ENCODE measurements around the gene SLC6A8.
A peak's percentile ranks its signal among the peaks of the same experiment; 100 is the strongest.

Gene SLC6A8

DNA sequence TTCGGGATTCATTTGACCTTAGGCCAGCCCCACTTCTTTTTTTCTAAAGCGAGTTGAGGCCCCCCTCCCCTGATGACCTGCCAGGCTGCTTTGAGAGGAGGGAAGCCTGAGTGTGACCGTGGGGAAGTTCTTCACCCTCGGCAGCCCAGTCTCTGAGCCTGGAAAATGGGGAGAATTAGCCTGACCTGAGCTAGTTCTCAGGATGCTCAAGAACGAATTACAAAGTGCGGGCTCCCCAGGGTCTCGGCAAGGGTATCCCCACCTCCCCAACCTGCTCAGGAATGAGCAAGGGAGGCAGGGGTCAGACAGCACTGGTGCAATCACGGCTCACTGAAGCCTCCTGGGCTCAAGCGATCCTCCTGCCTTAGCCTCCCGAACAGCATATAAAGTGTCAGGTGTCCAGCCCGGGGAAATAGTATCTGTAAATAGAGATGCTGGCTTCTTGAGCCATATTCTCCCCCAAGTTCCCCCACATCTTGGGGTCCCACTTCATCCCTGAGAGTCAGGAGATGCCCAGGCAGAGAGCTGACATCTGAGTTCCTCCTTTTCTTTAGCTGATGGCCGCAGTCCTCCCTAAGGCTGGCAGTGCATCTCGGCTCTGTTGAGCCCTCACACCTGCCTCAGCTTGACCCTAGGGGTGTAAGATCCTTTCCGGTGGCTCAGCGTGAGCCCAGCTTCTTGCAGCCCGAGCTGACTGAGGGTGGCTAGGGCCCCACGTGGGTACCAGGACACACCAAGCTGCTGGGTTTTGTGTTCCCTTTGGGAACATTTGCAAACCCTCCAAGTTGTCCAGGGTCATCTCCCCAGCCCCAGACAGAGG lies 39.2 kb upstream of the SLC6A8 start:
- no peak for DNase-seq (ENCODE audit: low read depth)

DNA sequence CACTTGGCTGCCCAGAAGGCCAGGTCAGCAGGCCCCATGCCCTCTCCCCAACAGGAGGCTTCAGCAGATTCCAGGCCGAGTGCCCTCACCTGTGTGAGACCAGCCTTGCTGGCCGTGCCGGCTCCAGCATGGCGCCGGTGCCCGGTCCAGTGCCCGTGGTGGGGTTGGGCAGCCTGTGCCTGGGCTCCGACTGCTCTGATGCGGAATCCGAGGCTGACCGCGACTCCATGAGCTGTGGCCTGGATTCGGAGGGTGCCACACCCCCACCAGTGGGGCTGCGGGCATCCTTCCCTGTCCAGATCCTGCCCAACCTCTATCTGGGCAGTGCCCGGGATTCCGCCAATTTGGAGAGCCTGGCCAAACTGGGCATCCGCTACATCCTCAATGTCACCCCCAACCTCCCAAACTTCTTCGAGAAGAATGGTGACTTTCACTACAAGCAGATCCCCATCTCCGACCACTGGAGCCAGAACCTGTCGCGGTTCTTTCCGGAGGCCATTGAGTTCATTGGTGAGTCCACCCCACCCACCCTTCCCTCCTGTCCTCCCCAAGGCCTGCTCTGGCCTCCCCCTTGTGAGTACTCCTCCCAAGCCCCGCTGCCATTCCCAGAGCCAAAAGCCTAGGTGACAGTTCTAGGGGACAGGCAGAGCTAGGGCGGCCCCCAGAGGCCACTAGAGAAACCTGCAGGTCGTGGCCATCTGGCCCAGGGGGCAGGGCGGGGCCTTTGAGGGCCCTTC lies 38.4 kb upstream of the SLC6A8 start:
- peak; percentile 39 for DNase-seq (ENCODE audit: low read depth)

DNA sequence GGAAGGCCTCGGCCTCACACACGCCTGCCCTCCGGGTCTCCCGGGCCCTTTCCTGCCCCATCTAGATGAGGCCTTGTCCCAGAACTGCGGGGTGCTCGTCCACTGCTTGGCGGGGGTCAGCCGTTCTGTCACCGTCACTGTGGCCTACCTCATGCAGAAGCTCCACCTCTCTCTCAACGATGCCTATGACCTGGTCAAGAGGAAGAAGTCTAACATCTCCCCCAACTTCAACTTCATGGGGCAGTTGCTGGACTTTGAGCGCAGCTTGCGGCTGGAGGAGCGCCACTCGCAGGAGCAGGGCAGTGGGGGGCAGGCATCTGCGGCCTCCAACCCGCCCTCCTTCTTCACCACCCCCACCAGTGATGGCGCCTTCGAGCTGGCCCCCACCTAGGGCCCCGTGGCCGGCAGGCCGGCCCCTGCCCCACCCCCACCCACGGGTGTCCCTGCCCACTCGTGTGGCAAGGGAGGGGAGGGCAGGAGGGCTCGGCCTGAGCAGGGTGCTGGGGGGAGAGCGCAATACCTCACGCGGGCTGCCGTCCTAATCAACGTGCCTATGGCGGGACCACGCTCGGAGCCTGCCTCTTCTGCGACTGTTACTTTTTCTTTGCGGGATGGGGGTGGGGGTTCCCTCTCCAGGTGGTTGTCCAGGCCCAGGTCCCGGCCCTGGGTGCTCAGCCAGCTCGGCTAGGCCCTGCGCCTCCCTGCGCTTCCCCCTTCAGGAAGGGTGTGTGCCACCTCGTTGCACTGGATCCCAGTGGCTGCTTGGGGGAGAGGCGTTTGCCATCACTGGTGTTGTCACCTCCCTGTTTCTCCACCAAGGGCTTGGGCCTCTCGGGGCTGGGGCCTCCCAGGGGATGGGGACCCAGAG lies 37.6 kb upstream of the SLC6A8 start:
- DNase-seq (ENCODE audit: low read depth): no peak

DNA sequence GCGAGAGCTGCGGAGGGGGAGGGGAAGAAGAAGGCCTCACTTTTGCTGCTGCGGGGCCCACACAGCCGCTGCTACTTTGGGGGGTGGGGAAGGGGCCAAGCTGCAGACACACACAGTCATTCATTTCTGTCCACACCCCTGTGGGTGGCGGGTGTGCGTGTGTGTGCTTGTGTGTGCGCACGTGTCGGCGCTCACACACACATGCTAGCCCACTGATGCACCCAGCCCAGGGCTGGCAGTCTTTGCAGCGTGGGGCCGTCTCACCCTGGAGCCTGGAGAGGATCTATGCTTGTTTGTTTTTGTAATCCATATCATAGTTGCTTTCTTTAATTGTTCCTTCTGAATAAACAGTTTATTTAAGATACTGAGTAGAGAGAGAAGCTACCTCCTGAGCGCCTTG lies 36.8 kb upstream of the SLC6A8 start:
- DNase-seq (ENCODE audit: low read depth): no peak

DNA sequence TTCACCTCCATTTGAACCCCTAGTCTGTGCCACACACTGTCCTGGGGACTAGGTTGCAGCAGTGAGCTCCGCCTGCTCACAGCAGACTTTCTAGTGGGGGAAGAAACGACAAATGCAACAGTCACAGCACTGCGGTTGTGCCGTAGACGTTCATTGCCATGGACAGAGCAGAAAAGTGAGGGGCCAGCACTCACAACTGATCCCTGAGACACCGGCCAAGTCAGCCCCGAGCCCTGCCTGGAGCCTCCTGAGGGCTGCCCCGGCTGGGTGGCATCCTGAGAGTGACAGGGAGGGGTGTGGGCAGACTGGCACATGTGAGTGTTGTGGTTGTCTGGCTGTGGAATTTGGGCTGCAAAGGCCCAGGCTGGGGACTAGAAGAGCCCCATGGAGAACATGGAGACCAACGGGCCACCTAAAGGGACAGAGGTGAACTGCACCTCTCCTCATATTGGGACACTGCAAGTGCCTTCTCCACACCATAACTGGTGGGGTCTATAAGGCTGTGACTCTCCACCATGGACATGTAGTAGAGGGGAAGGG lies 36.1 kb upstream of the SLC6A8 start:
- DNase-seq (ENCODE audit: low read depth): peak; percentile 12

DNA sequence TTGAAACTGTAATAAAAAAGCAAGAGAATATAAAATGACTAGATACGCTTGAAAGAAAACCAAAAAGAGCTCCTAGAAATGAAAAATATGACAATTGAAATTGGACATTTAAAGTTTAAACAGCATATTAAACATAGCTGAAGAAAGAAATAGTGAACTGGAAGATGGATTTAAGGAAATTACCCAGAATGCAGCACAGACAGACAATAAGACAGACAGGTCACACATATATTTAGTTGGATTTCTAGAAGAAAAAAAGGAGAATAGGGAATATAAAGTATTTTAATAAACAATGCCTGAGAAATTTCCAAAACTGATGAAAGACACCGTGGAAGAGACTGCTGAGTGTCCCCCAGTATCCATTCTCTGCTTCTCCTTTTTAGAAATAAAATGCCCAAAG lies 34.2 kb upstream of the SLC6A8 start:
- DNase-seq (ENCODE audit: low read depth): no peak

DNA sequence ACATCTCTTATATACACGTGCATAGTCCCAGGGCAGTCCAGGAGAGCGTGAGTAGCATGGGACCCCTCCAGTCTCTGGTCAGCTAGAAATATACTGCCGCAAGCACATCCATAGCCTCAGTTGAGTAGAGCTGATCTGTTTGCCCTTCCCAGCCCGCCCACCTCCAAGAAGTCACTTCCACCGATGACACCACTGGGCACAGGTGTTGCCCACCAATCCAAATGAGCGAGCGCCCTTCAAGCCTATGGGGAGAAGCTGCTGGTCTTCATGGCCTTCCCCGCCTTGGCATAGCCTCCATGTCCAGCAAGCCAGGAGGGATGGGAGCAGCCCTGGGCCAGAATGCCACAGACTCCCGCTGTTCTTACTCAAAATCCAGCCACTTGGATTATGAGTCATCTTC lies 30.6 kb upstream of the SLC6A8 start:
- no peak for DNase-seq (ENCODE audit: low read depth)

DNA sequence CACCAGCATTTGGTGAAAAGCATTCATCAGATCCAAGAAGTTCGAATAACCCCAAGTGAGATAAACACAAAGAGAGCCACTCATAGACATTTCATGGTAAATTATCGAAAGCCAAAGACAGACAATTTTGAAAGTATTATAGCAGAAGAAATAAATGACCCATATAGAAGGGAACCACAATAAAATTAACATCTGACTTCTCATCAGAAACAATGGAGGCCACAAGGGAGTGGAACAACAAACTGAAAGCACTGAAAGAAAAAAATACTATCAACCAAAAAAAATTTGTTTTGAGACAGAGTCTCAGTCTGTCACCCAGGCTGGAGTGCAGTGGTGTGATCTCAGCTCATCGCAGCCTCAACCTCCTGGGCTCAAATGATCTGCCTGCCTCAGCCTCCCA lies 28.5 kb upstream of the SLC6A8 start:
- no peak for DNase-seq (ENCODE audit: low read depth)

DNA sequence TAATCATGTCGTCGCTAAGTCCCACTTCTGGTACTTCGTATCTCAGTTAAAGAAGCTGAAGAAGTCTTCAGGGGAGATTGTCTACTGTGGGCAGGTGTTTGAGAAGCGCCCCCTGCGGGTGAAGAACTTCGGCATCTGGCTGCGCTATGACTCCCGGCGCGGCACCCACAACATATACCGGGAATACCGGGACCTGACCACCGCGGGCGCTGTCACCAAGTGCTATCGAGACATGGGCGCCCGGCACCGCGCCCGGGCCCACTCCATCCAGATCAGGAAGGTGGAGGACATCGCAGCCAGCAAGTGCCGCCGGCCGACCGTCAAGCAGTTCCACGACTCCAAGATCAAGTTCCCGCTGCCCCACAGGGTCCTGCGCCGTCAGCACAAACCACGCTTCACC lies 25.5 kb upstream of the SLC6A8 start:
- peak; percentile 44 for DNase-seq (ENCODE audit: low read depth)

DNA sequence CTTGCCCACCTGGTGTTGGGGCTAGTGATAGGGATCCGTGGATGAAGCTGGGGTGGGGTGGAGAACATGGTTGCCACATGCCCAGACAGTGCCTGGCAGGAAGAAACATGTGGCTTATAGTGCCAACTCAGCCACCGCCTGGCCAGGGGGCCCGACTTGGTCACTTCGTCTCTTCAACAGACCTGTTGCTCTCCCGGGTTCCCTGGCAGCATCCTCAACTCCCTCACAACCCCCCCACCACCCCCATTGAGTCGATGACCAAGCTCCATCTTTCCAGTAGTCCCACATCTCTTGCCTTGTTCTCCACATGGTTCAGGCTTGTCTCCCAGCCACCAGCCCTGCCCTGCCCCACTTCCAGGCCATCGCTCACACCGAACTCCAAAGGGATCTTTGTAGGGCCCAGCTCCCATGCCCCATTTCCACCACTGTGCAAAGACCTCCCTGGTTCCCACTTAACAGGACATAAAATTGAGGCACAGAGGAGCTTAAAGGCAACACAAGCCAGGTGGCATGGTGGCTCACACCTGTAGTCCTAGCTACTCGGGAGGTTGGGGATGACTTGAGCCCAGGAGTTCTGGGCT lies 21.9 kb upstream of the SLC6A8 start:
- no peak for DNase-seq (ENCODE audit: low read depth)

DNA sequence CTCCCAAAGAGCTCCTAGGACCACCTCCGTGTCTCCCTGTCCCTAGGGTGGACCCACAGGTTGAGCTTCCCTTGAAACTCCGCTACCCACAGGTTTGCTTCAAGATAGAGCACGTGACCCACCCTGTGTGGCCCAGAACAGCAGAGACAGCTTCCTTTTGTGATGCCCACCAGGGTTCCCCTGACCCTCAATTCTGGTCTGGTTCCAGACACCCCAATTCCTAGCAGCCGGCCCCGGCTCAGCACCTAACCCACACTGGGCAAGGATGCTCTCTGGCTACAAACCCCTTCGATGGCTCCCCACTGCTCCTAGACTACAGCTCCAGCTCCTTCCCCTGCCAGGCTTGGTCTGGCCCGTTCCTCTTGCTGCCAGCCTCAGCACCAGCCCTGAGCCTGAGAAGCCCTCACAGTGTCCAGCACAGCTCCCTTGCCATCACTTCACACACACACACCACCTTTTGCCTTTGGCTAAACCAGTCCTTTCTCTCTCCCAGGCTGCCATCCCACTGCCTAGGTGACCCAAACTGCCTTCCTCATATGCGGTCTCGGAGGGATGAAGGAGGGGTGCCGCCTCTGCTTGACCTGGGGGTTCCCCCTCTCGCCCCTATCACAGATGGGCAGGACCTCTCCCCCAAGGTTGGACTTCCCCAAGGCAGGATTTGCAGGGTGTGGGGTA lies 20.3 kb upstream of the SLC6A8 start:
- DNase-seq (ENCODE audit: low read depth): no peak

DNA sequence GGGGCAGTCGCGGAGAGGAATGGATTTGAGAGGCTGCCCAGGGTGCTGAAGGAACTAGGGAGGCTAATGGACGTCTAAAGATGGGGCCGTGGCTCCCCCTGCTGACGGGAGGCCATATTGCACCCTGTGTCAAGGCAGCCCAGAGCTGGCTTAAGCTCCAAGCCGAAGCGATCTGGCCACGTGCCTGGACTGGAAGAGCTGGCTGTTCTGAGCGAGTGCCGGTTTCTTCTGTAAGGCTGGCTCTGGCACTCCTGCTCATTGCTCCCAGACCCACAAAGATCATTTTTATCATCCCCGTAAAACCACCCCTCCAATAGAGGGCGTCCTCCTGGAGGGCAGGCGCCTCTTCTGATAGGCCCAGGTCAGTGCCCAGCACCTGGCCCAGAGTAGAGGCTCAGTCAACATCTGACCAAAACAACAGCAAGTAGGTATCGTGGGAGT lies 19.8 kb upstream of the SLC6A8 start:
- DNase-seq (ENCODE audit: low read depth): peak; percentile 73

DNA sequence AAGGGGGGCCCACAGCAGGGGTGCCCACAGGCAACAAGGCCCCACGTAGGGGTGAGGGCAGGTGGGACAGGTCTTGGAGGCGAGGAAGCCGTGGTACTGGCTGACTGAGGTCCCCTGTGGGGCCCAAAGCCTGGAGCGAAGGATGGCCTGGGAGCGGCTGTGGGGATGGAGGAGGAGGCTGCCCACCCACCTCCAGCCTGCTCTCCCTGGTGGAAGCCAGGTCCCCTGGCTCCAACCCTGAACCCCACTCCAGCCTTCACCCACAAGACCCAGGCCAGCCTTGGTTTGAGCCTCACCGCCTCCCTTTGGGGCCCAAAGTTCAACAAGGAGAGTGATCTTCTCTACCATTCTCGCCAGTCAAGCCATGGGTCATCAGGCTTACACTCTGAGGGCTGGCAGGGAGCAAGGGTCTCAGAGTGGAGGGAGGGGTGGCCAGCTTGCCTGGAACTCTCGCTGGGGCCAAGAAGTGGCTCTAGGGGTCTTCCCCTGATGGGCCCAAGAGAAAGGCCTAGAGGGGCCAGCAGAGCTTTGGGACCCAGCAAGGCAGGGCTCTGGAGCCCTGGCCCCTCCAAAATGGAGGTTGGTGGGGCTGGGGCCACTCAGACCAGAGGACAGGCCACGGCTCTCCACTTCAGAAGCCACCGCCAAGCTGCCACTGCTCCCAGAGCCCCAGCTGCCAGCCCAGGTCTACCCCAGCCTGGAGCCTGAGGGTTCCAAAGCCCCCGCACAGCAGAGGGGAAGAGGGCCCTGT lies 19.1 kb upstream of the SLC6A8 start:
- DNase-seq (ENCODE audit: low read depth): no peak

DNA sequence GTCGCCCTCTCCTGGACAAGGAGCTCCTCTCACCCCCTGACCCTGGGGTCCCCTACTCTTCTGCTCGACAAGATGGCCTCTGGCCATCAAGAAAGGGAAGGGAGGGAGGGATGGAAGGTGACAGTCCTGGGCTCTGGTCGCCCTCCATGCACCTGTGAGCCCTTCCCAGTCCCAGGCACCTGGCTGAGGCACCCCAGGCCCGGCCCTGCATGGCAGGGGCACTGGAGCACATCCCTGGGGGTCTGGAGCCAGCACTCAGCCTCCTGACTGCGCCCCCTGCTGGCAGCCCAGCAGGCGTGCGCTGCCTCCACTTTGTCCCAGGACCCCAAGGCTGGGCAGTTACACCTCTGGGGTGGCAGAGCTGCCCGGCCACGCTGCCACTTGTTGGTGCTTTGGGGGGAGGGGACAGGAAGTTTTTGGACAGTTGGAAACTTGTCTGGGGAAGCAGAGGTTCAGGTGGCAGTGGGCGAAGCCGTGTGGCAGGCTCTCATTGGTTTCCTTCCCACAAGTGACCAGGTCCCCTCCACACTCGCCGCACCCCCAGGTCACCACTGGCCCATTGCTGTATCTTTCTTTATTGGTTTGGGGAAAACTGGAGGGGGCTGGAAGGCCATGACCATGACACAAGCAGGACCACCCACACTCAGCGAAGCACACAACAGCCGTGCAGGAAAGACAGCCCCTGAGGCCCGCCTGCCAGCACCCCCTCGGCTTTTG lies 18.4 kb upstream of the SLC6A8 start:
- peak; percentile 23 for DNase-seq (ENCODE audit: low read depth)

DNA sequence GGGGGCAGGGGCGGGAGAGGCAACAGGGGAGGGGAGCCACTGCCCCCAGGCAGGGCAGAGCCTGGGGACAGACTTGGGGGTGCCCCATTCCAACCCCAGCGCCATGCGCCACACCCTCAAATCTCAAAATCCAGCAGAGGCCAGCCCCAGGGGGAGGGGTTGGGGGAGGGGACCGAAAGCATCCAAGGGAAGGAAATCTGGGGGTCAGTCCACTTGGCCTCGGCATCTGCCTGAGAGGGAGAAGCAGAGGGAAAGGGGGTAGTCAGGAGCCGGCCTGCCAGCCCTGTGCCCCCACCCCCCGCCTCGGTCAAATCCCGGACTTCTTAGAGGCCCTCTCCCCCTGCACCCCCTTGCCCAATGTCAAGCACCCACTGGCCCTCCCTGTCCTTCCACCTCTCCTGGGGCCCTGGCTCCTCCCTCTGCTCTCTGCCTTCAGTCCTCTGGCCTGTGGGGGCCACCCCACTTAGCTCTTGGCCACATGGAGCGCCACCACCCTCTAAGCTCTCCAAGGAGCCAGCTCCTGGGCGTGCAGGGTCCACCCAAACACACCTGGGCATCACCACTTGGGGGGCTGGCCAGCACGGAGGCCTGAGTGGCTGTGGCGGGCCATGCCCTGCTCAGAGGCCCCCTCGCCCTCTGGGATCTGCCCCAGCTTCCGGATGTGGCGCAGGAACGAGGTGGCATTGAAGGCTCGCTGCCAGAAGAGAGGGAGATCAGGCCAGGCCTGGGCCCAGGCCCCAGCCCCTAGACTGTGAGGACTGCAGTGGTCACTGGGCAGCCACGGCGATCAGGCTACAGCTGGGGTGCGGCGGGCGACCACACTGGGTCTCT lies 17.6 kb upstream of the SLC6A8 start:
- no peak for DNase-seq (ENCODE audit: low read depth)

DNA sequence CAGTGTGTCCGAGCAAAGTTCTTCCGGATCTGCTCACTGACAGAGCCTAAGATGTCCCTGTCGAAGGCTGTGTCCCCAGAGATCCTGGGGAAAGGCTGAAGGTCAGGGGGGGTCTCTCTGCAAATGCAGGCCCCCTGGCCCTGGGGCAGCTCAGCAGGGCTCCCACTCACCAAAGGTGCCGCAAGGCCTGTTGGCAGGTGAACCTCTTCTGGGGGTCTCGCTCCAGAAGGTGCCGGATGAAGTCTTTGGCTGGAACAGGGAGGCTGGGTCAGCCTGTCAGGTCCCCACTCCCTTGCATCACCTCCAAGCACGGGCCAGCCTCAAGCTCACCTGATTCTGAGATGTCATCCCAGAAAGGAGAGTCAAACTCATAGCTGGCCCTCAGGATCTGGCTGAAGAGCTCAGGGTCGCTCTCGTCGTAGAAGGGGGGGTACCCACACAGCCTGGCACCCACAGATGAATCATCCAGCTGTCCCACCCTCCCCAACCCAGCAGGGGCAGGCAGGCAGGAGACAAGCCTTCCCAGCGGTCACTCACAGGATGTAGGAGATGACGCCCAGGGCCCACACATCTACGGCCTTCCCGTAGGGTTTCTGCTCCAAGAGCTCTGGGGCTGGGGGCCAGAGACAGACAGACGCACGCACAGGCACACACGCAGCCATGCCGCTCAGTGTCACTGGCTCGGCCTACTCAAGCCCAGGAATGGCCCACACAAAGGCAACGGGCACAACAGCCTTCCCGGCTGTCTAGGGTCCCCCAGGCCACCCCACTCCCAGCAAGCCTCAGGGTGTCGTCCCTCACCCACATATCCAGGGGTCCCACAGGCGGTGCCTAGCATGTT lies 16.8 kb upstream of the SLC6A8 start:
- DNase-seq (ENCODE audit: low read depth): no peak

DNA sequence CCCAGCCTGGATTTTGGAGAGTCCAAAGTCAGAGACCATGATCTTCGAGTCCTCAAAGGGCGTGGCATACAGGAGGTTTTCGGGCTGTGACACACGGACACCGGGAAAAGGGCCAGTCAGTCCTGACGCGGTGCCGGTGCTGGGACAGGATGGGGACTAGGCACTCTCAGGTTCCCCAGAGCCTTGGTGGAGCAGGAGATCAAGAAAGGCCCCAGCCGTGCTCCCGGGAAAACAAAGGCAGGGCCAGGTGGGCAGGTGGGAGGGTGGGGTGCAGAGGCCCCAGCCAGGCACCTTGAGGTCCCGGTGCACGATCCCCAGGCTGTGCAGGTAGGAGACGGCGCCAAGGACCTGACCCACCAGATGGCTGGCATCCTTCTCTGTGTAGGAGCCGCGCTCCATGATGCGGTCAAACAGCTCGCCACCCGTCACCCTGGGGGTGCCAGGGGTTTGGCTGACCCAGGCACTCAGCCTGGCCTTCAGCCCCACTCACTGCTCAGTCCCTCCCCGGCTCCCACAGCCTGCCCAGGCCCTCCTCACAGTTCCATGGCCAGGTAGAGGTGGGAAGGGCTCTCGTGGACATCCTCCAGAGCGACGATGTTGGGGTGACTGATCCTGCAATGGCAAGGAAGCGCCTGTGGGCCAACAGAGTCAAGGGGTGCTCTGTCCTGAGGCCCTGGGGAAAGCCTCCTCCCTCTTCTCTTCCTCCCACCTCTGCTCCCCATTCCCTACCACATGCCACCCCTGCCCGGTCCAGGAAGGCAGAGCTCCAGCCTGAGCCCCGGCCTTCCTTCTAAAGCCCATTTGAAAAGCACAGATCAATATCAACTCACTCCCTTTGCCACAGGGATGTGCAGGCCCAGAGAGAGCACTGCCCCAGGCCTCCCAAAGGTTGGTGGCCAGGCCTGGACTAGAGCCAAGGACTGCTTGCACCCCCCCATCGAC lies 15.9 kb upstream of the SLC6A8 start:
- DNase-seq (ENCODE audit: low read depth): no peak

Measured in EH (cell line).